Caco-2 (cell line): ENCODE data around the gene ACER3. TPM values are rescaled to one million over a fixed set of nuclear protein-coding genes. Genes with fewer than 3 reads are reported as not detected.
"Not testable (repeated sequence)": the region's sequence is repeated elsewhere in the genome, so short reads cannot be mapped to it uniquely, and the experiment has no call there.

ENCODE experiments used
- BruUV-seq: library from RNA; stranded (reverse); fragments of 400-500 nt; replicated peaks from 2 replicates; lab custom pipeline; 2021; lab: Mats Ljungman, UMichigan
- CTCF ChIA-PET: fragments of 300-600 bp; sonication (Branson Sonifier 250); formaldehyde crosslinking; loops from one replicate; lab custom pipeline; 2022; ENCODE audit warnings: antibody characterized with exemption; lab: Charles Lee
- POLR2A ChIA-PET: fragments of 300-600 bp; sonication (Branson Sonifier 250); formaldehyde crosslinking; loops from one replicate; lab custom pipeline; 2022; ENCODE audit warnings: antibody characterized with exemption; lab: Charles Lee
- DNase-seq, 2 experiments: peaks; one replicate each; pipeline versions ENCODE4 v3.0.0 to v3.0.0-alpha.2; 2020 to 2022
- H3K27me3 ChIP-seq: replicated peaks from 2 replicates; pipeline ENCODE4 v1.6.0; 2011; ENCODE audit warnings: low read length; ENCODE audit not compliant: control insufficient read depth, insufficient read depth
- H3K36me3 ChIP-seq: 2 replicates; pipeline ENCODE4 v1.5.1; 2011; ENCODE audit warnings: low read length; ENCODE audit not compliant: control insufficient read depth, insufficient read depth
- H3K4me1 ChIP-seq: fragments of 250-450 bp; sonication (Bioruptor Pico); 2 replicates; pipeline ENCODE4 v1.5.1; 2020; ENCODE audit warnings: mild to moderate bottlenecking
- H3K4me3 ChIP-seq: 2 replicates; pipeline ENCODE4 v1.5.1; 2011; ENCODE audit warnings: low read depth, mild to moderate bottlenecking, control low read depth, low read length
- H3K9me3 ChIP-seq: fragments of 250-450 bp; sonication (Bioruptor Pico); 2 replicates; pipeline ENCODE4 v1.5.1; 2020; ENCODE audit warnings: mild to moderate bottlenecking, moderate library complexity
- H3K27ac Mint-ChIP-seq: one replicate; pipeline ENCODE4 v1.8.0; 2022; ENCODE audit warnings: mixed read lengths; ENCODE audit not compliant: unreplicated experiment
- H3K27me3 Mint-ChIP-seq: one replicate; pipeline ENCODE4 v1.8.0; 2022; ENCODE audit warnings: mixed read lengths; ENCODE audit not compliant: insufficient read depth, unreplicated experiment
- H3K36me3 Mint-ChIP-seq: one replicate; pipeline ENCODE4 v1.8.0; 2022; ENCODE audit warnings: mild to moderate bottlenecking, mixed read lengths; ENCODE audit not compliant: insufficient read depth, unreplicated experiment
- H3K4me1 Mint-ChIP-seq: one replicate; pipeline ENCODE4 v1.8.0; 2022; ENCODE audit warnings: low read depth, mixed read lengths; ENCODE audit not compliant: unreplicated experiment
- H3K4me3 Mint-ChIP-seq: one replicate; pipeline ENCODE4 v1.8.0; 2022; ENCODE audit warnings: mild to moderate bottlenecking, moderate library complexity, mixed read lengths; ENCODE audit not compliant: unreplicated experiment
- H3K9me3 Mint-ChIP-seq: one replicate; pipeline ENCODE4 v1.8.0; 2022; ENCODE audit warnings: mixed read lengths; ENCODE audit not compliant: unreplicated experiment
- CTCF ChIP-seq, 2 experiments: fragments of 200-600 bp in 1 of 2; IDR thresholded peaks; 1 replicate in 1 of 2; 2 replicates in 1 of 2; pipeline versions ENCODE4 v1.5.1 to v1.8.0; 2011 to 2022; ENCODE audit warnings: antibody characterized with exemption in 1 of 2, control low read depth in 1 of 2, inconsistent platforms in 1 of 2, low read depth in 1 of 2, low read length in 1 of 2, mild to moderate bottlenecking in 1 of 2, moderate library complexity in 1 of 2; ENCODE audit not compliant: insufficient read depth in 1 of 2, severe bottlenecking in 1 of 2, unreplicated experiment in 1 of 2
- intact Hi-C: fragments of 100-400 bp; cut with micrococcal nuclease; formaldehyde crosslinking; loops from one replicate; pipeline ENCODE4 v1.10.0; 2022; ENCODE audit not compliant: unreplicated experiment
- total RNA-seq: library from RNA; stranded (reverse); gene quantifications from 2 replicates; pipeline ENCODE4 v1.2.3, GENCODE V29; 2022

ACER3 gene
- total RNA-seq, 1 experiment from 2014 or later = 37.5 TPM

GRCh38 chr11:76850130-76850529 lies 10.6 kb upstream of the ACER3 start:
- Mint-ChIP-seq H3K4me1 (peaks cover 11% of the 10 kb centered on the region), H3K36me3 (no peaks in the 10 kb centered on the region), H3K27me3 (no peaks in the 10 kb centered on the region), H3K9me3 (peaks cover 9% of the 10 kb centered on the region), H3K27ac (no peak overlapping the region), H3K4me3 (no peak overlapping the region)
- intact Hi-C loops = no loop called here
- no peak overlapping the region for H3K4me3 ChIP-seq
- POLR2A ChIA-PET = no interaction called here
- no TSS peak for BruUV-seq
- H3K4me1 ChIP-seq = peaks cover 11% of the 10 kb centered on the region
- no peak for TF ChIP-seq CTCF (IDR thresholded peaks at IDR 0.05; ENCODE audit: insufficient read depth in 1 of 2, low read depth in 1 of 2, low read length in 1 of 2, severe bottlenecking in 1 of 2, unreplicated experiment in 1 of 2)
- CTCF ChIA-PET = interaction anchor here (1.2 kb wide), 1 partner anchor 69 kb away, joined by 5 read pairs; no protein-coding TSS in a partner anchor
- DNase-seq = no peak
- no peaks in the 10 kb centered on the region for H3K9me3 ChIP-seq
- no peaks in the 10 kb centered on the region for H3K27me3 ChIP-seq
- H3K36me3 ChIP-seq = no peaks in the 10 kb centered on the region

- TF ChIP-seq CTCF (IDR thresholded peaks at IDR 0.05; ENCODE audit: insufficient read depth in 1 of 2, low read depth in 1 of 2, low read length in 1 of 2, severe bottlenecking in 1 of 2, unreplicated experiment in 1 of 2) = no peak
- Mint-ChIP-seq H3K9me3 (peaks cover 9% of the 10 kb centered on the region), H3K36me3 (no peaks in the 10 kb centered on the region), H3K27ac (no peak overlapping the region), H3K4me3 (no peak overlapping the region), H3K4me1 (peaks cover 11% of the 10 kb centered on the region), H3K27me3 (no peaks in the 10 kb centered on the region)
- peaks cover 11% of the 10 kb centered on the region for H3K4me1 ChIP-seq
- no peak overlapping the region for H3K4me3 ChIP-seq
- intact Hi-C loops = no loop called here
- POLR2A ChIA-PET = no interaction called here
- H3K9me3 ChIP-seq = no peaks in the 10 kb centered on the region
- no TSS peak for BruUV-seq
- H3K27me3 ChIP-seq = no peaks in the 10 kb centered on the region
- DNase-seq = no peak
- no peaks in the 10 kb centered on the region for H3K36me3 ChIP-seq
- CTCF ChIA-PET = no interaction called here
Measured at GRCh38 chr11:76850815-76851214, 9.9 kb upstream of the ACER3 start.

DNA sequence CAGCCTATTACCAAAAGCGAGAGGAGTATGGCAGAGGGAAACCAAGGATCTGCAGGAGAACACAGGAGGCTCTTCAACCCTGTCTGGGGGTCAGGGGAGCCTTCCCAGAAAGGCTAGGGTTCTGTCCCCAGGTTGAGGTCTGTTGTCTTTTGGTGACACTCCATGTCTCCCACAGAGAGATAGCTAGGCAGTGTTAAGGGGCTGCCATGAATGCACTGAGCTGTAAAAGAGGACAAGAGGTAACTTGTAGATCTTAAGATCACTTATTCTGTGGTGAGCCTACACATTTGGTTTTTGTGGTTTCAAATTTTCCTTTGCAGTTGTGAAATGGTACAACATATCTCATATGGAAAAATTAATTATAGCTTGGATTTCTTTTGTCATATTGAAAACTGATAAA lies 6.0 kb upstream of the ACER3 start:
- Histone ChIP-seq H3K9me3 (no peaks in the 10 kb centered on the region), H3K27me3 (no peaks in the 10 kb centered on the region), H3K36me3 (no peaks in the 10 kb centered on the region), H3K4me3 (no peak overlapping the region), H3K4me1 (no peaks in the 10 kb centered on the region)
- no peak for TF ChIP-seq CTCF (IDR thresholded peaks at IDR 0.05; ENCODE audit: insufficient read depth in 1 of 2, low read depth in 1 of 2, low read length in 1 of 2, severe bottlenecking in 1 of 2, unreplicated experiment in 1 of 2)
- intact Hi-C loops = no loop called here
- H3K27ac Mint-ChIP-seq = no peak overlapping the region
- no peak for DNase-seq
- ChIA-PET POLR2A (no interaction called here), CTCF (interaction anchor here (0.8 kb wide), 1 partner anchor 64 kb away, joined by 3 read pairs; no protein-coding TSS in a partner anchor)
- H3K4me1 Mint-ChIP-seq = peaks cover 5% of the 10 kb centered on the region
- H3K9me3 Mint-ChIP-seq = no peaks in the 10 kb centered on the region
- H3K27me3 Mint-ChIP-seq = no peaks in the 10 kb centered on the region
- BruUV-seq = no TSS peak
- H3K4me3 Mint-ChIP-seq = no peak overlapping the region
- H3K36me3 Mint-ChIP-seq = no peaks in the 10 kb centered on the region

GRCh38 chr11:76855670-76856069 lies 5.0 kb upstream of the ACER3 start:
- H3K9me3 Mint-ChIP-seq, H3K4me3 Mint-ChIP-seq, POLR2A ChIA-PET, H3K9me3 ChIP-seq, H3K4me1 ChIP-seq, H3K27ac Mint-ChIP-seq, intact Hi-C loops, H3K27me3 Mint-ChIP-seq, DNase-seq, H3K4me3 ChIP-seq, BruUV-seq, H3K4me1 Mint-ChIP-seq, H3K36me3 Mint-ChIP-seq, H3K36me3 ChIP-seq, CTCF ChIA-PET, H3K27me3 ChIP-seq: not testable (repeated sequence)
